ENCODE data around the gene HDGF. TPM values are rescaled to one million over a fixed set of nuclear protein-coding genes. Genes with fewer than 3 reads are reported as not detected.

The HDGF gene
- total and polyA plus RNA-seq, 2 donors (not counting 3 experiments of a cell fraction or from before 2014, with no cell fraction given) = 95.1 to 298 TPM

DNA sequence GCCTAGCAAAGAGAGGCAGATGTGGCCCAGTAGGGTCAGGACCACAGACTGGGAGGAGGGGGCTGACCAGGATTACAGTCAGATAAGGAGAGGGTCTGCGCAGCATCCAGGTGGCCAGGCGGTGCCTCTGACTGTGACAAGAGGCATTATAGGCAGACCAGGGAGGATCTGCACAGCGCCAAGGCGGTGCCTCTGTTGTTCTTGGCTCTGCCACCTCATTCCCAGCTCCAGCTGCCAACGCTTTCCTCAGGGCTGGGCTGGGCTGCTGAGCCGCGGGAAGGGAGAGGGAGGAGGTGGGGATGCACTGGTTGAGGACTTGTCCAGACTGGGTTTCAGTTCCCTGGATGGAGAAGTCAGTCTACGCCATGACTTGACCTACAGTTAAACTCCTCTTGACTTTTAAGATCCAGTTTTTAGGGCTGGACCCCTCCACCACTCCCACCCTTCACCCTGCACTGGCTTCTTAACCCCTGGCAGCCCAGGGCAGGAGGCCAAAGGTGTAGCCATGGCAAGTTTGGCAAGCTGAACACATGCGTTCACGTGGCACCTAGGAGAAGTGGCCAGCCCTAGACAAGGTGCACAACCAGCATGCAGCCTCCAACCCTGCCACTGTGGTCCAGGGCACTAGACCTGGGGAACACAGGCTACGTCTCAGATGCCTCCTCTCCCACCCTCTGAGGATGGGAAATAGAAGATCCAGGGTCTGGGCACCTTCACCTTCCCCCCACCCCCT is 41.6 kb downstream of the HDGF start:
- Histone ChIP-seq H3K27ac (ENCODE audit: insufficient read depth, low read depth, low read length) (no peak overlapping the region), H3K9me1 (replicated peaks; ENCODE audit: control insufficient read depth, extremely low read depth, insufficient read depth, low read length) (no peaks in the 10 kb centered on the region), H3K4me3 (replicated peaks in 1 of 3; ENCODE audit: insufficient read depth in 1 of 3, low read depth in 1 of 3, low read length in 3 of 3) (no peak overlapping the region), H3K9ac (replicated peaks; ENCODE audit: extremely low read depth, insufficient read depth, low read length) (no peak overlapping the region), H2AFZ (ENCODE audit: low read depth, low read length) (no peak overlapping the region), H3K36me3 (ENCODE audit: control insufficient read depth in 2 of 2, extremely low read depth in 1 of 2, insufficient read depth in 2 of 2, low read length in 2 of 2) (no peaks in the 10 kb centered on the region), H3K4me1 (ENCODE audit: control insufficient read depth, extremely low read depth, insufficient read depth, low read length) (peaks cover 17% of the 10 kb centered on the region), H3K27me3 (ENCODE audit: control insufficient read depth in 2 of 2, insufficient read depth in 2 of 2, low read length in 2 of 2) (peaks cover 0 to 1% of the 10 kb centered on the region in 2 experiments), H3K4me2 (ENCODE audit: insufficient read depth, low read length) (no peak overlapping the region), H3K79me2 (ENCODE audit: control insufficient read depth, insufficient read depth, low read length) (no peaks in the 10 kb centered on the region), H4K20me1 (replicated peaks; ENCODE audit: control insufficient read depth, extremely low read depth, insufficient read depth, low read length) (no peaks in the 10 kb centered on the region), H3K9me3 (replicated peaks; ENCODE audit: control insufficient read depth, insufficient read depth, low read length) (no peaks in the 10 kb centered on the region)
- peak; percentile 79 for FAIRE-seq
- intact Hi-C loops (cut with micrococcal nuclease) = no loop called here
- BruUV-seq (replicated peaks) = no TSS peak
- dilution Hi-C loops (cut with MboI; ENCODE audit: extremely low pct_ligation_motif_present, low sequenced_read_pairs) = no loop called here
- no peak for TF ChIP-seq EZH2 (IDR thresholded peaks at IDR 0.05; ENCODE audit: borderline replicate concordance, low read depth, low read length, severe bottlenecking)
- no peak for TF ChIP-seq MAX (IDR thresholded peaks at IDR 0.05; ENCODE audit: insufficient read depth, insufficient read length)
- TF ChIP-seq POLR2A (IDR thresholded peaks at IDR 0.05; ENCODE audit: low read depth, low read length) = no peak
- TF ChIP-seq GATA2 (IDR thresholded peaks at IDR 0.05; ENCODE audit: insufficient read depth, insufficient read length, low read depth, low read length) = no peak
- DNase-seq (ENCODE audit: low read depth, low spot score) = peak; percentile 52
- ChIA-PET CTCF (interaction anchor here (0.9 to 15.5 kb wide), 4 partner anchors 16 to 180 kb away, joined by 4 to 453 read pairs (median 44); no protein-coding TSS in a partner anchor), POLR2A (no interaction called here)

DNA sequence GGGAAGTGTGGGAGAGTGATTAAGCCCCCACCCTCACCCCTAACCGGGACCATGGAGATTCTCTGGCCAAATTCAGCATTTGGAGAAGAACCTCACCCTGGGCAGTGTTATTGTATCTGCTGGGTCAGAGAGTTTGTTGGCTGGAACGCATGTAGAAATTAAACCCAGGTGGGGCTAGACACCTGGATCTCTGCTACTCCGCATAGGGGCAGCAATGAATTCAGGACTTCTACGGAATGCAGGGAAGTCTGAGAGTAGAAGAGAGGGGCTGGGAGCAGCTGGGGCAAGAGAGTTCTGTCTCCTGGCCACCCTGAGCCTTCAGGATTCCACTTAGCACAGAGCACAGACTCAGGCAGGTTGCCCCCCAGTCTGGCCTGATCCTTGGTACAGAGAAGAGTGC is 42.4 kb downstream of the HDGF start:
- Histone ChIP-seq H3K9me3 (replicated peaks; ENCODE audit: control insufficient read depth, insufficient read depth, low read length) (no peaks in the 10 kb centered on the region), H2AFZ (ENCODE audit: low read depth, low read length) (no peak overlapping the region), H3K27me3 (ENCODE audit: control insufficient read depth in 2 of 2, insufficient read depth in 2 of 2, low read length in 2 of 2) (peaks cover 0 to 2% of the 10 kb centered on the region in 2 experiments), H3K4me1 (ENCODE audit: control insufficient read depth, extremely low read depth, insufficient read depth, low read length) (peaks cover 19% of the 10 kb centered on the region), H3K9ac (replicated peaks; ENCODE audit: extremely low read depth, insufficient read depth, low read length) (no peak overlapping the region), H3K79me2 (ENCODE audit: control insufficient read depth, insufficient read depth, low read length) (no peaks in the 10 kb centered on the region), H4K20me1 (replicated peaks; ENCODE audit: control insufficient read depth, extremely low read depth, insufficient read depth, low read length) (no peaks in the 10 kb centered on the region), H3K36me3 (ENCODE audit: control insufficient read depth in 2 of 2, extremely low read depth in 1 of 2, insufficient read depth in 2 of 2, low read length in 2 of 2) (no peaks in the 10 kb centered on the region), H3K9me1 (replicated peaks; ENCODE audit: control insufficient read depth, extremely low read depth, insufficient read depth, low read length) (no peaks in the 10 kb centered on the region), H3K4me2 (ENCODE audit: insufficient read depth, low read length) (no peak overlapping the region), H3K4me3 (replicated peaks in 1 of 3; ENCODE audit: insufficient read depth in 1 of 3, low read depth in 1 of 3, low read length in 3 of 3) (no peak overlapping the region), H3K27ac (ENCODE audit: insufficient read depth, low read depth, low read length) (no peak overlapping the region)
- no peak for FAIRE-seq
- no peak for TF ChIP-seq MAX (IDR thresholded peaks at IDR 0.05; ENCODE audit: insufficient read depth, insufficient read length)
- TF ChIP-seq MYC (IDR thresholded peaks at IDR 0.05; ENCODE audit: low read depth, low read length) = no peak
- TF ChIP-seq POLR2A (IDR thresholded peaks at IDR 0.05; ENCODE audit: low read depth, low read length) = no peak
- no peak for TF ChIP-seq POLR2AphosphoS5 (IDR thresholded peaks at IDR 0.05; ENCODE audit: insufficient read depth, low read depth, low read length)
- TF ChIP-seq, protein P1, sequence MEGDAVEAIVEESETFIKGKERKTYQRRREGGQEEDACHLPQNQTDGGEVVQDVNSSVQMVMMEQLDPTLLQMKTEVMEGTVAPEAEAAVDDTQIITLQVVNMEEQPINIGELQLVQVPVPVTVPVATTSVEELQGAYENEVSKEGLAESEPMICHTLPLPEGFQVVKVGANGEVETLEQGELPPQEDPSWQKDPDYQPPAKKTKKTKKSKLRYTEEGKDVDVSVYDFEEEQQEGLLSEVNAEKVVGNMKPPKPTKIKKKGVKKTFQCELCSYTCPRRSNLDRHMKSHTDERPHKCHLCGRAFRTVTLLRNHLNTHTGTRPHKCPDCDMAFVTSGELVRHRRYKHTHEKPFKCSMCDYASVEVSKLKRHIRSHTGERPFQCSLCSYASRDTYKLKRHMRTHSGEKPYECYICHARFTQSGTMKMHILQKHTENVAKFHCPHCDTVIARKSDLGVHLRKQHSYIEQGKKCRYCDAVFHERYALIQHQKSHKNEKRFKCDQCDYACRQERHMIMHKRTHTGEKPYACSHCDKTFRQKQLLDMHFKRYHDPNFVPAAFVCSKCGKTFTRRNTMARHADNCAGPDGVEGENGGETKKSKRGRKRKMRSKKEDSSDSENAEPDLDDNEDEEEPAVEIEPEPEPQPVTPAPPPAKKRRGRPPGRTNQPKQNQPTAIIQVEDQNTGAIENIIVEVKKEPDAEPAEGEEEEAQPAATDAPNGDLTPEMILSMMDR (IDR thresholded peaks at IDR 0.05; ENCODE audit: extremely low read depth in 1 of 2, insufficient read depth in 1 of 2, low read depth in 1 of 2, low read length in 2 of 2) = no peak
- TF ChIP-seq JUN (IDR thresholded peaks at IDR 0.05; ENCODE audit: borderline replicate concordance, insufficient read depth, insufficient read length, low read depth) = no peak
- no peak for TF ChIP-seq EZH2 (IDR thresholded peaks at IDR 0.05; ENCODE audit: borderline replicate concordance, low read depth, low read length, severe bottlenecking)
- ChIA-PET POLR2A (no interaction called here), CTCF (interaction anchor here (1.1 to 15.5 kb wide), 3 partner anchors 17 to 32 kb away, joined by 3 to 453 read pairs (median 12); partner anchors contain the start of gene NES)
- BruUV-seq (replicated peaks) = no TSS peak
- intact Hi-C loops (cut with micrococcal nuclease) = no loop called here
- dilution Hi-C loops (cut with MboI; ENCODE audit: extremely low pct_ligation_motif_present, low sequenced_read_pairs) = no loop called here
- DNase-seq (ENCODE audit: low read depth, low spot score) = no peak

All from endothelial cell of umbilical vein (primary cell).